ENCODE measurements around the gene ZNF436. TPM values are rescaled to one million over a fixed set of nuclear protein-coding genes. Genes with fewer than 3 reads are reported as not detected.

ZNF436 gene
- total and polyA plus RNA-seq, 2 experiments from 2014 or later = 0.23 to 1.0 TPM

DNA sequence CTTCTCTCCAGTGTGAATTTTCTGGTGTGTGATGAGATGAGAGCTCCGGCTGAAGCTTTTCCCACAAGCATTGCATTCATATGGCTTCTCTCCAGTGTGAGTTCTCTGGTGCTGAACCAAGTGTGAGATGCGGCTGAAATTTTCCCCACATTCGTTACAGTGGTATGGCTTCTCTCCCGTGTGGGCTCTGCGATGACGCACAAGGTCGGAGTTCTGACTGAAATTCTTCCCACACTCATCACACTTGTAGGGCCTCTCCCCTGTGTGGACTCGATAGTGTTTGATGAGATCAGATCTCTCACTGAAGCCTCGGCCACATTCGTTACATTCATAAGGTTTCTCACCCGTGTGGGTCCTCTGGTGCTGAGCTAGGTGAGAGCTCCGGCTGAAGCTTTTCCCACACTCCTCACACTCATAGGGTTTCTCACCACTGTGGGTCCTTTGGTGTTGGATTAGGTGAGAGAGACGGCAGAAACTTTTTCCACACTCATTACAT, 7.4 kb downstream of the ZNF436 start:
- Histone ChIP-seq H3F3A (replicated peaks; ENCODE audit: low read depth) (no peaks in the 10 kb centered on the region), H3K4me2 (no peak overlapping the region), H3K79me2 (replicated peaks; ENCODE audit: insufficient read depth) (no peaks in the 10 kb centered on the region), H3K36me3 (ENCODE audit: insufficient read depth) (peaks cover 28% of the 10 kb centered on the region), H3K27me3 (ENCODE audit: insufficient read depth) (peaks cover 98% of the 10 kb centered on the region), H3K4me1 (ENCODE audit: insufficient read depth) (no peaks in the 10 kb centered on the region), H2AFZ (no peak overlapping the region), H4K20me1 (replicated peaks; ENCODE audit: insufficient read depth) (peaks cover 8% of the 10 kb centered on the region; the same call in 1 of the 2 replicates), H3K4me3 (no peak overlapping the region), H3K27ac (ENCODE audit: low read depth) (no peak overlapping the region), H3K9me2 (ENCODE audit: insufficient read depth) (no peaks in the 10 kb centered on the region)
- H3K27ac Mint-ChIP-seq = no peak overlapping the region
- H3K27me3 Mint-ChIP-seq (ENCODE audit: insufficient read depth, low read depth, poor library complexity) = peaks cover 97% of the 10 kb centered on the region
- peaks cover 73% of the 10 kb centered on the region for H3K9me3 Mint-ChIP-seq
- peaks cover 54% of the 10 kb centered on the region for H3K36me3 Mint-ChIP-seq (ENCODE audit: low read depth)
- TF ChIP-seq EZH2 (IDR thresholded peaks at IDR 0.05; ENCODE audit: low read depth, unreplicated experiment) = no peak
- no peak for TF ChIP-seq EZH2phosphoT487 (IDR thresholded peaks at IDR 0.05; ENCODE audit: unreplicated experiment)
- TF ChIP-seq, protein P1, sequence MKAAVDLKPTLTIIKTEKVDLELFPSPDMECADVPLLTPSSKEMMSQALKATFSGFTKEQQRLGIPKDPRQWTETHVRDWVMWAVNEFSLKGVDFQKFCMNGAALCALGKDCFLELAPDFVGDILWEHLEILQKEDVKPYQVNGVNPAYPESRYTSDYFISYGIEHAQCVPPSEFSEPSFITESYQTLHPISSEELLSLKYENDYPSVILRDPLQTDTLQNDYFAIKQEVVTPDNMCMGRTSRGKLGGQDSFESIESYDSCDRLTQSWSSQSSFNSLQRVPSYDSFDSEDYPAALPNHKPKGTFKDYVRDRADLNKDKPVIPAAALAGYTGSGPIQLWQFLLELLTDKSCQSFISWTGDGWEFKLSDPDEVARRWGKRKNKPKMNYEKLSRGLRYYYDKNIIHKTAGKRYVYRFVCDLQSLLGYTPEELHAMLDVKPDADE (IDR thresholded peaks at IDR 0.05) = no peak
- no peak for TF ChIP-seq ZNF114 (CRISPR knock-in tag; IDR thresholded peaks at IDR 0.05)
- TF ChIP-seq, protein P2, sequence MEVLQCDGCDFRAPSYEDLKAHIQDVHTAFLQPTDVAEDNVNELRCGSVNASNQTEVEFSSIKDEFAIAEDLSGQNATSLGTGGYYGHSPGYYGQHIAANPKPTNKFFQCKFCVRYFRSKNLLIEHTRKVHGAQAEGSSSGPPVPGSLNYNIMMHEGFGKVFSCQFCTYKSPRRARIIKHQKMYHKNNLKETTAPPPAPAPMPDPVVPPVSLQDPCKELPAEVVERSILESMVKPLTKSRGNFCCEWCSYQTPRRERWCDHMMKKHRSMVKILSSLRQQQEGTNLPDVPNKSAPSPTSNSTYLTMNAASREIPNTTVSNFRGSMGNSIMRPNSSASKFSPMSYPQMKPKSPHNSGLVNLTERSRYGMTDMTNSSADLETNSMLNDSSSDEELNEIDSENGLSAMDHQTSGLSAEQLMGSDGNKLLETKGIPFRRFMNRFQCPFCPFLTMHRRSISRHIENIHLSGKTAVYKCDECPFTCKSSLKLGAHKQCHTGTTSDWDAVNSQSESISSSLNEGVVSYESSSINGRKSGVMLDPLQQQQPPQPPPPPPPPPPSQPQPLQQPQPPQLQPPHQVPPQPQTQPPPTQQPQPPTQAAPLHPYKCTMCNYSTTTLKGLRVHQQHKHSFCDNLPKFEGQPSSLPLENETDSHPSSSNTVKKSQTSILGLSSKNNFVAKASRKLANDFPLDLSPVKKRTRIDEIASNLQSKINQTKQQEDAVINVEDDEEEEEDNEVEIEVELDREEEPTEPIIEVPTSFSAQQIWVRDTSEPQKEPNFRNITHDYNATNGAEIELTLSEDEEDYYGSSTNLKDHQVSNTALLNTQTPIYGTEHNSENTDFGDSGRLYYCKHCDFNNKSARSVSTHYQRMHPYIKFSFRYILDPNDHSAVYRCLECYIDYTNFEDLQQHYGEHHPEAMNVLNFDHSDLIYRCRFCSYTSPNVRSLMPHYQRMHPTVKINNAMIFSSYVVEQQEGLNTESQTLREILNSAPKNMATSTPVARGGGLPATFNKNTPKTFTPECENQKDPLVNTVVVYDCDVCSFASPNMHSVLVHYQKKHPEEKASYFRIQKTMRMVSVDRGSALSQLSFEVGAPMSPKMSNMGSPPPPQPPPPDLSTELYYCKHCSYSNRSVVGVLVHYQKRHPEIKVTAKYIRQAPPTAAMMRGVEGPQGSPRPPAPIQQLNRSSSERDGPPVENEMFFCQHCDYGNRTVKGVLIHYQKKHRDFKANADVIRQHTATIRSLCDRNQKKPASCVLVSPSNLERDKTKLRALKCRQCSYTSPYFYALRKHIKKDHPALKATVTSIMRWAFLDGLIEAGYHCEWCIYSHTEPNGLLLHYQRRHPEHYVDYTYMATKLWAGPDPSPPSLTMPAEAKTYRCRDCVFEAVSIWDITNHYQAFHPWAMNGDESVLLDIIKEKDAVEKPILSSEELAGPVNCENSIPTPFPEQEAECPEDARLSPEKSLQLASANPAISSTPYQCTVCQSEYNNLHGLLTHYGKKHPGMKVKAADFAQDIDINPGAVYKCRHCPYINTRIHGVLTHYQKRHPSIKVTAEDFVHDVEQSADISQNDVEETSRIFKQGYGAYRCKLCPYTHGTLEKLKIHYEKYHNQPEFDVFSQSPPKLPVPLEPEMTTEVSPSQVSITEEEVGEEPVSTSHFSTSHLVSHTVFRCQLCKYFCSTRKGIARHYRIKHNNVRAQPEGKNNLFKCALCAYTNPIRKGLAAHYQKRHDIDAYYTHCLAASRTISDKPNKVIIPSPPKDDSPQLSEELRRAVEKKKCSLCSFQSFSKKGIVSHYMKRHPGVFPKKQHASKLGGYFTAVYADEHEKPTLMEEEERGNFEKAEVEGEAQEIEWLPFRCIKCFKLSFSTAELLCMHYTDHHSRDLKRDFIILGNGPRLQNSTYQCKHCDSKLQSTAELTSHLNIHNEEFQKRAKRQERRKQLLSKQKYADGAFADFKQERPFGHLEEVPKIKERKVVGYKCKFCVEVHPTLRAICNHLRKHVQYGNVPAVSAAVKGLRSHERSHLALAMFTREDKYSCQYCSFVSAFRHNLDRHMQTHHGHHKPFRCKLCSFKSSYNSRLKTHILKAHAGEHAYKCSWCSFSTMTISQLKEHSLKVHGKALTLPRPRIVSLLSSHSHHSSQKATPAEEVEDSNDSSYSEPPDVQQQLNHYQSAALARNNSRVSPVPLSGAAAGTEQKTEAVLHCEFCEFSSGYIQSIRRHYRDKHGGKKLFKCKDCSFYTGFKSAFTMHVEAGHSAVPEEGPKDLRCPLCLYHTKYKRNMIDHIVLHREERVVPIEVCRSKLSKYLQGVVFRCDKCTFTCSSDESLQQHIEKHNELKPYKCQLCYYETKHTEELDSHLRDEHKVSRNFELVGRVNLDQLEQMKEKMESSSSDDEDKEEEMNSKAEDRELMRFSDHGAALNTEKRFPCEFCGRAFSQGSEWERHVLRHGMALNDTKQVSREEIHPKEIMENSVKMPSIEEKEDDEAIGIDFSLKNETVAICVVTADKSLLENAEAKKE (CRISPR knock-in tag; IDR thresholded peaks at IDR 0.05) = no peak
- TF ChIP-seq POLR2AphosphoS5 (IDR thresholded peaks at IDR 0.05; ENCODE audit: low read depth) = no peak
- TF ChIP-seq CREB1 (CRISPR knock-in tag; IDR thresholded peaks at IDR 0.05; ENCODE audit: low read depth) = no peak
- TF ChIP-seq, protein P3, sequence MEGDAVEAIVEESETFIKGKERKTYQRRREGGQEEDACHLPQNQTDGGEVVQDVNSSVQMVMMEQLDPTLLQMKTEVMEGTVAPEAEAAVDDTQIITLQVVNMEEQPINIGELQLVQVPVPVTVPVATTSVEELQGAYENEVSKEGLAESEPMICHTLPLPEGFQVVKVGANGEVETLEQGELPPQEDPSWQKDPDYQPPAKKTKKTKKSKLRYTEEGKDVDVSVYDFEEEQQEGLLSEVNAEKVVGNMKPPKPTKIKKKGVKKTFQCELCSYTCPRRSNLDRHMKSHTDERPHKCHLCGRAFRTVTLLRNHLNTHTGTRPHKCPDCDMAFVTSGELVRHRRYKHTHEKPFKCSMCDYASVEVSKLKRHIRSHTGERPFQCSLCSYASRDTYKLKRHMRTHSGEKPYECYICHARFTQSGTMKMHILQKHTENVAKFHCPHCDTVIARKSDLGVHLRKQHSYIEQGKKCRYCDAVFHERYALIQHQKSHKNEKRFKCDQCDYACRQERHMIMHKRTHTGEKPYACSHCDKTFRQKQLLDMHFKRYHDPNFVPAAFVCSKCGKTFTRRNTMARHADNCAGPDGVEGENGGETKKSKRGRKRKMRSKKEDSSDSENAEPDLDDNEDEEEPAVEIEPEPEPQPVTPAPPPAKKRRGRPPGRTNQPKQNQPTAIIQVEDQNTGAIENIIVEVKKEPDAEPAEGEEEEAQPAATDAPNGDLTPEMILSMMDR (conservative IDR thresholded peaks at IDR 0.05; ENCODE audit: low read depth in 2 of 2) = no peak
- no peak for TF ChIP-seq NANOG (IDR thresholded peaks at IDR 0.05; ENCODE audit: borderline replicate concordance)
- TF ChIP-seq STAT1 (IDR thresholded peaks at IDR 0.05; ENCODE audit: unreplicated experiment) = no peak
- ATAC-seq = no peak
- H3K4me1 Mint-ChIP-seq = no peaks in the 10 kb centered on the region
- no peak for DNase-seq (ENCODE audit: low spot score)
- H3K4me3 Mint-ChIP-seq = no peak overlapping the region

Data from GM23338 (cell line).